NCI-H774 (cell line): Measurements from ENCODE around the gene SYT7.
"Not testable (repeated sequence)": the region's sequence is repeated elsewhere in the genome, so short reads cannot be mapped to it uniquely, and the experiment has no call there.

Source experiments
- DNase-seq: peaks from one replicate; lab custom pipeline; 2025; lab: John Stamatoyannopoulos, UW

The SYT7 gene

DNA sequence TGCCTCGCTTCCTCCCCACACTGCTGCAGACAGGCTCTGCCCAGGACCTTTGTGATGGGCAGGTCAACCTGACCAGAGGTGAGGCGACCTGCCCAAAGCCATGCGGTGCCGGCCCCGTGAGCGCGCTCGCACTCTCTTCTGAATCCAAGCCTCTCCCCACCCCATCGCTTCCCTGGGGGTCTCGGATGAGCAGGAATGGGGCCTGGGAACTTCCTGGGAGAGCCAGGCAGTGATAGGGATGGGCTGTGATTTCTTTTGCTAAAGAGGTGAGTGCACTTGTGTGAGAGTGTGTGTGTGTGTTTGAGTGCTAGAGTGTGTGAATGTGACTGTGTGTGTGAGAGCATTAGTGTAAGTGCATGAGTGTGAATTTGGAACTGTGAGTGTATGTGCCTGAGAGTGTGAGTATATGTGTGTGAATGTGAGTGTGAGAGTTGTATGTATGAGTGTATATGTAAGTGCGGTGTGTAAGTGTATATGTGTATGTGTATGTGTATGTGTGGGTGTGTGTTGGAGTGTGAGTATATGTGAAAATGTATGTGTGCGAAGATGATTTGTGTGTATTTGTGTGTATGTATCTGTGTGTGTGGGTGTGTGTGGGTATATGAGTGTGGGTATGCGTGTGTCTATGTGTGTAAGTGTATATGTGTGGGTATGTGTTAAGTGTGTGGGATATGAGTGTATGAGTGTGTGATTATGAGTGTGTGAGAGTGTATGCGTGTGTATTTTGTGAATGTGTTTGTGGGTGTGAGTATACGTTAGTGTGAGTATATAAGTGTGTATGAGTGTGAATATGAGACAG, 84.1 kb downstream of the SYT7 start:
- no peak for DNase-seq

DNA sequence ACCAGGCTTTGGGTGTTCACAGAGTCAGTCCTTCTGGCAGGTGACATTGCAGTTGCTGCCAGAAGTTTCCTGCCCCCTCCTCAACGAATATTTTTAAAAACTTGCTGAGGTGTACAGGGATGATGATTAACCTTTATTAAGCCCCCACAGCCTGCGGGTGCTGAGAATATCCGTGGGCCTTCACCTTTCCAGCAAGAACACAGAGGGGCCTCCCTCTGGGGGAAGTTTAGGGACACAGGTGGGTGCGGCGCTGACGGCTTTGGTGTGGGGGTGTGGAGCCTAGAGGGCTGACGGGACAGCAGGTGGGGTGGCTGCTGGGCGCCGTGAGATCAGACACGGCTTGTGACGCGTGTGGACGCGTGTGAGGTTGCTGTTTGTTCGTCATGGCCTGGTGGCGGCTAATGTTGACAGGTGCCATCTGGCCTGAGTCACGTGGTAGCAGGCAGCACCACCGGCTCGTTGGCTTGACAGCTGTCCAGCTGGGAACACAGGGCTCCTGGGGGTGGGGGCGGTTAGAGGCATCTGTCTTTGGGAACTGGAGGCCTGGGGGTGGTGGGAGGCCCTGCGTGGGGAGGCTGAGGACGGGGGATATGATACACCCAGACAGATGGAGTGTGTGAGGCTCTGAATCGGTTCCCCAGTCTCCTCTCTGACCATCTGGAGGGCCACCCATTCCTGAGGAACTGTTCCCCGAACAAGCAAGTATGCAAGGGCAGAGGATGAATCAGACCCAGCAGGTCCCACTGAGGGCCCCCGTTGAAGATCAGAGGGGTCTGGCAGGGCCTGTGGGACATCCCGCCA, 84.9 kb downstream of the SYT7 start:
- DNase-seq, result peak; percentile 81

DNA sequence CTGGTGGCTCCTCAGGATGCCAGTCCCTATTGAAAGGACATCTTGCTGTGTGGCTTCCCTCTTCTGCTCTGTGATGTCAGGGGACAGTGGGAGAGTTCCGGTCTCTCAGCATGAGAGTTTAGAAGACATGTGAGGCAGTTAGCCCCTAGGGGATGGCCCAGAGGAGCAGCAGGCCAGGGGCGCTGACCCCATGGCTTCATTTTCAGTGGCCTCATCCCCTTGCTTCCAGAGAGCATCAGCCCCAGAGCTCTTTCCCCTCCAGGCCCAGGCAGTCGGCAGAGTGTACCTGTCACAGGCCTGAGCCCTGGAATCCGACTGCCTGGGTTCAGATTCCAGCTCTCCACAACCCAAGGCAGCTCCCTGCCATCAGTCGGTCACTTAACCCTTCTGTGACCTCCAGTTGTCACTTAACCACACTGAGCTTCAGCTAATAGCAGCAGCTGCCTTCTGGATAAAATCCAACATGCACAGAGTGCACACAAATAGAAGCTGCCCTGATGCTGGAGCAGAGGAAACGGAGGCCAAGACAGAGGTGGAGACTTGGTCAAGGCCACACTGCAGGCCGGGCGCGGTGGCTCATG, 86.4 kb downstream of the SYT7 start:
- DNase-seq, result no peak

DNA sequence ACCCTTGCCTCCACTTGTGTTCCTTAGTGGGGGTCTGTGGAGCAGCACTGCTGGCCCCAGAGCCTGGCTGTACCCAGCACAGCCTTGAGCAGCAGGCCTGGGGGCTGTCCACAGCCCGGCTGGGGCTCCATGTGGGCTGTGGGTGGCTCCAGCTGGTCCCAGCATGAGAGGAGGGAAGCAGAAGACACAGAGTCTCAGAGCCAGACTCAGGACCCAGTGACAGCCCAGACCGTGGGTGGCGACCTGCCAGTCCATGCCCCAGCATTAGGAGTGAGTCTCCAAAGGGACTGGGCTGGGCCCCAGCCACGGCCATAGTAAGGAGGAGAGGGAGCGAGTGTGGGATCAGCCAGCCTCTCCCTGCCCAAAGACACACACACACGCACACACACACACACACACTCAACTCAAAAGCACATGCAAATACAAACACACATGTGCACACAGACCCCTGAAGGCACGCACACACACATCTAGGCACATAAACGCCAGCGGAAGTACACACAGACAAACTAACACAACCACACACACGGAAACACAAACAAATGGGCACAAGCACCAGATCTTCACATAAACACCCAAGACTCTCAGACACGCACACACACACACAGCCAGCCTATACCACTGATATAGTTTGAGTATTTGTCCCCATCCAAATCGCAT, 89.0 kb downstream of the SYT7 start:
- DNase-seq, result no peak

DNA sequence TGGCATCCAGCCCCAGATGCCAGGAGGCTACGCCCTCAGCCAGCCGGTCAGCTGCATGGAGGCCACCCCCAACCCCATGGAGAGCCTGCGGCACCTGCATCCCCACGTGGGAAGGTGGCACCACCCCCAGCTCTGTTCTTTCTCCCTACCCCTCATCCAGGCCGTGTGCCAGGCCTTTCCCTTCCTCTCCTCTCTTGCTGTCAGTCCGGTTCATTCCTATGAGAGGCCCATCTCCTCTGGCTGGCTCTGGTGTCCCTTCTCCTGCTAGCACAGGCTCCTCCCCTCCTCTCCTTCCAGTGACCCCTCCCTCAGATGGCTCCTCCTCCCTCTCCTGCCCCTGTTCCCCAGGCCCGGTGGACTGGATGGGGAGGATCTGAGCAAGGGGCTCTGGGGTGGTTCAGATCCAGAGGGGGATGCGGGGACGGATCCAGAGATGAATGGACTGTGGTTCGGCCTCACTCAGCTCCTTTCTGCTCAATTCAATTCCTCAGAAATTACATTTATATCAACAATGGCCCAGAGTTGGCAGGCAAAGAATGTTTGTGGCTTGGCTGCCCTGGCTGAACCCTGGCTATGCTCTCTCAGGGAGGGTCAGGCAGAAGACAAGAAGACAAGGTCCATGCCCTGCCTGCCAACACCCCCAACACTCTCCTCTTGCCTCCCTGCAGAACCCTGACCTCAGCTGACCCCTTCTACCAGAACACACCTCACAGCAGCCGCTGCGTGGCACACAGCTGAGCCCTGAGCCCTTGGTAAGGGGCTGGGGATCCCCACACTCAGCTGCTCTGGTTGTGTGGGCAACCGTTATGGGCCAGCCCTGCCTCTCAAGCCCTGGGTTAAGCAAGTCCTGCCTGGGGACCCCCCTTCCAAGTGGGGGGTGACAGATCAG, 90.8 kb downstream of the SYT7 start:
- no peak for DNase-seq

DNA sequence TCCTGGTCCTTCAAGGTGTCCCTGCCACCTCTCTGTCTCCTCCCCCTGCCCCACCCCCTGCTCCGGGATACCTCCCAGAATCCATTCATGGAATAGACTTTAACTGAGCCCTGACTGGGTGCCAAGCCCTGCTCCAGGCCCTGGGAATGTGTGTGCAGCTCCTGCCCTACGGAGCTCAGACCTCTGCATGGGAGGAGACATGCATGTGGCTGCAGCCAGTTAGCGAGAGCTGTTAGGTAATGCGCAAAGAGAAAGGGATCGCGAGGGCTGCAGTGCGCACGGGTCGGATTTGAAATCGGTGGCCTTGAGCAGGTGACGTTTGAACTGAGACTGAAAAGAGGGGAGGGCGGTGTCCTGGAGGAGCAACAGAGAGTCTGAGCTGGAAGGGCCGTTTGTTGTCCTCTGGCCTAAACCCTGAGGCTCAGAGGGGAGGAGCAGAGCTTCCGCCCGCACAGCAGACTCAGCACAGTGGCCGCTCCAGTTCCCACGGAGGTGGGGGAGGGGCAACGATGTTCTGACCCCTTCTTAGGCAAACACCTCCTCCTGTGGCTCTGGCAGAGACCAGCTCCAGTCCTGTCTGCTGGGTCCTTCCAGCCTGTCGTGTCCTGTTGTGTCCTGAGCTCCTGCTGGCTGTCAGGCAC, 92.1 kb downstream of the SYT7 start:
- DNase-seq, result peak; percentile 58

DNA sequence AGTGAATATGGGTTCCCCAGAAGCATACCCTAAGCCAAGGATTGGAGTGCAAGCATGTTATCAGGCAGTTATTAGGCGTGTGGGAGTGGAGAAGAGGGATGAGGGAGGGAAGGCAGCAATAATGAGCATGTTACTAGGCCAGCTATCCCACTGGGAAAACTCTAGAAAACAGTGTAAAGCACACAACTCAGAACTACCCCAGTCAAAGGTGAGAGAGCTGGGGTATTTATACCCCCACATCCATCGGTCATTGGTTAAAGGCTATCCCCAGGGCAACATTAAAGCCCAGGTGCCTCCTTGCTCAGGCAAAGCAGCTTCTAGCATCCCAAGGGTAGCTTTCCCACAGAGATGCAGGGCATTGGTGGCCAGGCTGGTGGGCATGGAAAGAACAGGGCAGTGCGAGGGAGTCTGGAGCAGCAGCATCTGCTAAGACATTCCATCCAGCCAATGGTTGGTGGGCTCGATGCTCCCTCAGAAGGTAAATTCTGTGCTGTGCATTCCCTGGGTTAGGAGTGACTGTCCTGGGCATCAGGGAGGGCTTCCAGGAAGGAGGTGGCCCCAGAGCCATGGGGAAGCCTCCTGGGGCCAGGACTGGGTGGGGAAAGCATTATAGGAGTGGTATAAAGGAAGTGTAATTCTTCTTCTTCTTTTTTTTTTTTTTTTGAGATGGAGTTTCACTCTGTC, 93.4 kb downstream of the SYT7 start:
- no peak for DNase-seq

DNA sequence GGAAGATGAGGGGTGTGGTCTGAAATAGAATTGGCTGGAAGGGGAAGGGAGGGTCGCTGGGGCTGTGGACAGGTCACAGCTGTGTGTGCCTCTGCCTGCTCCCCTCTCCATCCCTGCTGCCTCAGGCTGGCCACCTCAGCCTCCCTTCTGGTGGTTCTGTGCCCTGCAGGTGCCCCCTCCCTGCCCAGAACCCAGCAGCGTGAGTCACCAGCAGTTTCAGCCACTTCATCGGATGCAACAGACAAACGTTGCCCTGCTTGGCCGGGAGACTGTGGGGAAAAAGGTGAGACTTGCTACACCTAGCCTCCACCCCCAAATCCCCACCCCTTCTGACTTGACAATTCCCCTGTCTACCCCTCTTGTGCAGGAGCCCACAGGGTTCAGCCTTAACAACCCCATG, 94.1 kb downstream of the SYT7 start:
- no peak for DNase-seq

DNA sequence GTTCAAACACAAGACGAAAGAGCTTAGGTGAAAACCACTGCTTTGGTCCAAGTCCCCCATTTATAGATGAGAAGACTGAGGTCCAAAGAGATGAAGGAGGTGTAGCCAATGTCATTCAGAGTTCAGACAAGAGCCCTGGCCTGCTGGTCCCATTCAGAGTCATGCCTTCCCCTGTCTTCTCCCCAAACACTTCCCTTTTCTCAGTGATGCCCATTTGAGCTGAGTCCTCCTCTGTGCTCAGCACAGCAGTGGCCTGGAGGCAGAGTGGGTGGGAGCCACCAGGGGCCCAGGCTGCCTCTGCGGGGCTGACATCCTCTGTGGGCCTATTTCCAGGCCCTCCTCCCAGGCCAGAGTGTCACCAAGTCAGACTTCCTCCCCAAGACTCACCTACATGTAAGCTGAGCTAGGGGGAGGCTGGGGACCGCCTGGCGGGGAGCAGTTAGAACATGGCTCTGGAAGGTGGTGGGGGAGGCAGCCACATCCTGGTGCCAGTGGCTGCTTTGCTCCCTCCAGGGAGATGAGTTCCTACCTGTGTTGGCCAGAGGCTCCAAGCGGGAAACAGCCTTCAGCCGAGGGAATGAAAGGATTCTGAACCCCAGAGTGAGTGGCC, 94.8 kb downstream of the SYT7 start:
- DNase-seq, result no peak

DNA sequence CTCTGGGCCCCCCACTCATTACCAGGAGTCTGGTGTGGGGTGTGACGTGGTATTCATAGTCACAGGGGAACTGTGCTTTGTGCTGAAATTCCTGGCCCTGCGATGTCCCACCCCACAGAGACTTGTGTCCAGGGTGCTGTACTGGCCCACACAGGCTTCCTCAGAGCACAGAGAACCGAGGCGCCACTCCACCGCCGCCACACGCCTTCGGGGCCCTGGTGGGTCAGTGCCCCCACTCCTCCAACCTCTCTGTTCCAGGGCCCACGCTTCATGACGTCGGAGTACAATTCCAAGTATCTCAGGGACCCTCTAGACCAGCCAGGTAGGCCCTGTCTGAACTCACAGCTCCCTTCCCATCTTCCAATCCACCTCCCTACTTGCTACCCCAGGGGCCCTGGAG, 95.8 kb downstream of the SYT7 start:
- DNase-seq, result no peak

DNA sequence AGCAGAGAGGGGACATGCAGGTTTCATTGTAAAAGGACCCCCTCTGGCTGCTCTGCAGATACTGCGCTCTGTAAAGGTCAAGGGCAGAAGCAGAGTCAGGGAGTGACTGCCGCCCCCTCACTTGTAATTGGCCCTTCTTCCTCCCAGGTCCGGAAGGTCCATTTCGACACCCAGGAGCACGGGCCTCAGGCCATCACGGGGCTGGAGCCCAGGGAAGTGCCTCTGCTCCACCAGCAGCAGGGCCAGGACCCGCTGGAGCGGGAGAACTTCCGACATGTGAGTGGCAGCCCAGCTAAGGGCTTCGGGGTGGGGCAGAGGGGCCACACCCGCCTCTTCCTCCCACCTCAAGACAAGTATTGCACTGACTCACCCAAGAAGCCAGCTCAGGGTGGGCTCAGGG, 96.3 kb downstream of the SYT7 start:
- DNase-seq, result no peak

DNA sequence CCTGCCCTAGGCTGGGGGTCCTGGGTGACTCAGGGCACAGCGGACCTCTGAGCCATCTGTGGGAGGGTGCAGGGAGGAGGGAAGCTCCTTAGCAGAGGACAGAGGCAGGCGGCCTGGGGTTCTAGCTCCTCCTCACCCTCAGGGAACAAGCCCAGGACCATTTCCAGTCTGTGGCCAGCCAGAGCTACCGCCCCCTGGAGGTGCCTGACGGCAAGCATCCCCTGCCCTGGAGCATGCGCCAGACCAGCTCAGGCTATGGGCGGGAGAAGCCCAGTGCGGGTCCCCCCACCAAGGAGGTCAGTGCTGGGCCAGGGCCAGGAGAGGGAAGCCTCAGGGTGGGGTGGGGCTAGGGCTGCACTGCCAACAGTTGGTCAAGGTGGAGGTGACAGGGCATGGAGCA, 98.4 kb downstream of the SYT7 start:
- no peak for DNase-seq

DNA sequence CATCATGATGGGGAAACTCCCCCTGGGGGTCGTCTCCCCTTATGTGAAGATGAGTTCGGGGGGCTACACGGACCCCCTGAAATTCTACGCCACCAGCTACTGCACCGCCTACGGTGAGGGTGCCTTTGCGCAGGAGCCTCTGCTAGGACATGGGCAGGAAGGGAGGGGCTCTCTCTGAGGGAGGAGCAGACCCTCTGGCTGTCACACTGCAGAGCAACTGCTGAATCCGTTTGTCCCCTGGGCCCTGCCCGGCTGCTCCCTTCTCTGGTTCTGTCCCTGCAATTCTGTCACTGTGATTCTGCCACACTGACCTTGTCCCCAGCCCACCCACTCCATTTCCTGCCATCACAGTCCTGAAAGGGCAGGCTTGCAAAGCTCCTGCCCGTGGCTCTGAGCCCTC, 99.1 kb downstream of the SYT7 start:
- no peak for DNase-seq

DNA sequence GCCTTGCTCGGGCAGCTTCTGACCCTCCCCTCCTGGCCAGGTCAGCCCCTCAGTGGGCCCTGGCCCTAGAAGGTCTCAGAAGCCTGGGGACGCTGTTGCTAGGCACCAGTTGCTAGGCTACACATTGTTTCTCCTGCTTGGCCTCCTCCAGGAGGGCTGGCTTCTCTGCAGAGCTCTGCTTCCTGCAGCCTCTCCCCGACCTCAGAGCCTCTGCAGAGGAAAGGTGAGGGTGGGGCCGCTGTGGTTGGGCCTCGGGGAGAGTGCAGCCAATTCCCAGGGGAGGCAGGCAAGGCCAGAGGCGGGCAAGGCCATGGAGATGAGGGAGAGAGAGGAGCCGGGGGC, 99.9 kb downstream of the SYT7 start:
- DNase-seq, result peak; percentile 6

DNA sequence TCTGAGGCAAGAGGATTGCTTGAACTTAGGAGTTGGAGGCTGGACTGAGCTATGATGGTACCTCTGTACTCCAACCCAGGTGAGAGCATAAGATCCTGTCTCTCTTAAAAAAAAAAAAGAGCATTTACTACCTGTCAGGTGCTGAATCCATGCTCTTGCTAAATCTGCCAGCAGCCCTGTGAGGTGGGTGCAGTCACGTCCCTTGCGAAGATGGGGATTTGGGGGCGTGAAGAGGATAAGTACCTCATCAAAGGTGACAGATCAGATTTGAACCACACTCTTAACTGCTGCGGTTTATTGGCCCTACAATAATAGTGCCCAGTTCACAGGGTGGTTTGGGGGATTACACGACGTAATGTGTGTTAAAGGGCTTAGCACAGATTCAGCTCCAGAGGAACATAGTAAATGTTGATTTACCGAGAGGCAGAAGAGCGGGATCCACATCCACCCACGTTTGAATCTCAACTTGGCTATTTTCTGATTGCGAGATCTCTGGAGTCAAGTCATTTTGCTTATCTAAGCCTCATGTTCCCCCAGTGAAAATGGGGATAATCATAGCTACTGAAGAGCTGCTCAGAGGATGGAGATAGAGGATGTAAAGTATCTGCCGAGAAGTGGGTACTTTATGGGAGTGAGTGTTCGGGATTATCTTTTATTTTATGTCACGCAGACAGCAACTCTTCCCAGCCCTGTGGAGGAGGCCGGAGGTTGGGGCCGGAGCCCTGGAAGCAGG, 100.4 kb downstream of the SYT7 start:
- DNase-seq, result no peak

DNA sequence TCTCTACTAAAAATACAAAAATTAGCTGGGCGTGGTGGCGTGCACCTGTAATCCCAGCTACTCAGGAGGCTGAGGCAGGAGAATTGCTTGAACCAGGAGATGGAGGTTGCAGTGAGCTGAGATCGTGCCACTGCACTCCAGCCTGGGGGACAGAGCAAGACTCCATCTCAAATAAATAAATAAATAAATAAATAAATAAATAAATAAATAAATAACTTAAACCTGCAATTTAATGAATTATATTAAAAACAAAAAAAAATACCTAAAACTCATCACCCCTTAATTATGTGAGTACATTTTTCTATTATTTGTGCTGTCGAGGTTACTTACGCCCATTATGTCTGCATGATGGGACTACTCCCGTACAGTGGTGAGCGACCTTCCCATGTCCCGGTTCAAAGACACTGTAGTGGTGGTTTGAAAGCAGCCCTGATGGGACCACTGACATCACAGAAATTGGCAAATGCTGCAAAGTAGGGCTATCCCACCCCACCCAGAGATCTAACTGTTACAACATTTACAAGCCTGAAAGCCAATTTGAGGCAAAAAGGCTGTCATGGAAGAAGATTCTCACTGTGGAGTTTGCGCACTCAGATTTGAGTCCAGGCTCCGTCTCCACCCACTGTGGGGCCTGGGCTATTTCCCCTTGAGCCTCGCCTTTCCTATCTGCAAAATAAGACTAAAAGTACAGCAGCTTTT, 101.4 kb downstream of the SYT7 start:
- not testable (repeated sequence) for DNase-seq

DNA sequence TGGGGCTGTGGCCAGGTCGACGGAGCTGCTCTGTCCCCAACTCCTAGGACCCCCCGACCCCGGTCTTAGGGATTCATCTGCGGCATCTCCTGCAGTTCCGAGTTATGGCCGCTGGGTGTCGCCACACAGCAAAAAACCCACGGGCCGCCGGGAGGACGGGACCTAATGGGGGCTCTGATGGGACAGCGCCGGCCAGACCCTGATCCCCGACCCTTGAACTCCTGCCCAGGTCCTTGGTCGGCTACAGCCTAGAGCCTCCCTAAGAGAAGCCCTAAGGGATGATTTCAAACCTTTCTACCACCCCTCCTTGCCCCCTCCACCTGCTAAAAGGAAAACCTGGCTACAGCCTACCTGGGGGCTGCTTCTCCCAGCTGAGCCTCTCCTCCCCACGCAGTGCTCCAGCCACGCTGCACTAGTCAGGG, 103.1 kb downstream of the SYT7 start:
- peak; percentile 27 for DNase-seq

DNA sequence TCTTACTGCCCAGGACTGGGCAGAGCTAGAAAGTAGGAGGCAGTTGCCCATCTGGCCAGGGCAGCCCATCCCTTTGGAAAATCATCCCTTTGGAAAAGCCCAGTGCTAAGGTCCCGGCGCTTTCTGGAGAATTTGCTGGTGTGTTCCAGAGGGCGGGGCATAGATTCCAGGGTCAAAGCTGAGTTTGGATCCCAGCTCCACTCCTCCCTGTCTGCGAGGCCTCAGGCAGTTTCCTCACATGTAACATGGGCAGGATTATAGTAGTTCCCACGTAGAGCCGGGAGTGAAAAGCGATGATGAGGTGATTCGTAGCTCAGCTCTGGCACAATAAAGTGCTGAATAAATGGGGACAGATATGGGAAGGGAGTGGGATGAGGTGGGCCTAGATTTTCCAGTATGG, 103.8 kb downstream of the SYT7 start:
- DNase-seq, result no peak

DNA sequence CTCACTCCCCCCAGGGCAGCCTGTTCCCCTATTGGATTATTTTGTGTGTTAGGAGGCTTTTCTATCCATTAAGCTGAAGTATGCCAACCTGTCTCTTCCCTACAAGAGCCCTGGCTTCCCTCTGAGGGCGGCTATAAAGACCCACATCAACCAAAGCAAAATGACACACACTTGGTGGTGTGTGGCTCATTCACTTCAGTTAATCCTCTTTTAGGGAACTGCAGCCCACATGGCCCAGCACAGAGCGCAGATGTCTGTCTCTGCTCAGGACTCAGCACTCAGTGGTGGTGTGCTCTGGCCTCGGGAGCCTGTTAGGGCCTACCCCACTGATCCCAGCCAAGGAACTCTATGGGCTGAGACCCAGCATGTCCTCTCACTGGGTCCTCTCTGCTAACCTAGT, 104.5 kb downstream of the SYT7 start:
- no peak for DNase-seq
